NCI-H69 (cell line): ENCODE measurements around the gene SNTB2.

Experiments used
- DNase-seq: peaks from one replicate; lab custom pipeline; 2025; lab: John Stamatoyannopoulos, UW

SNTB2 gene

GRCh38 chr16:69340095-69340644 lies 153.2 kb downstream of the SNTB2 start:
- no peak for DNase-seq

GRCh38 chr16:69344171-69344570 lies 157.2 kb downstream of the SNTB2 start:
- DNase-seq, result no peak

GRCh38 chr16:69345923-69346322 lies 159.0 kb downstream of the SNTB2 start:
- DNase-seq, result no peak

- no peak for DNase-seq
These were observed 159.7 kb downstream of the SNTB2 start for GRCh38 chr16:69346683-69347082.

GRCh38 chr16:69348222-69348621 lies 161.3 kb downstream of the SNTB2 start:
- DNase-seq, result peak; percentile 4

- DNase-seq, result peak; percentile 30
These were observed 162.6 kb downstream of the SNTB2 start for GRCh38 chr16:69349536-69349935.

- DNase-seq, result no peak
These were observed 163.7 kb downstream of the SNTB2 start for GRCh38 chr16:69350536-69351133.

GRCh38 chr16:69351309-69352027 lies 164.5 kb downstream of the SNTB2 start, which contains the start of gene TMED6:
TMED6 (minus strand) TSS chr16:69351786; CDS start chr16:69351753, 33 bp downstream.
- peak; percentile 21 for DNase-seq
